Erythroblast (primary cell): ENCODE results near the gene ERN1.
A peak's percentile ranks its signal among the peaks of the same experiment; 100 is the strongest.

Experiments used
- DNase-seq, 2 experiments: peaks; one replicate each; lab custom pipeline; 2025; lab: John Stamatoyannopoulos, UW
- GATA1 ChIP-seq: IDR thresholded peaks from 2 replicates; pipeline ENCODE4 v1.6.1; 2011; ENCODE audit warnings: low read depth, mild to moderate bottlenecking, control low read depth, low read length, moderate library complexity
- POLR2A ChIP-seq: IDR thresholded peaks from 2 replicates; pipeline ENCODE4 v1.6.1; 2011; ENCODE audit warnings: mild to moderate bottlenecking, low read length

Gene ERN1

DNA sequence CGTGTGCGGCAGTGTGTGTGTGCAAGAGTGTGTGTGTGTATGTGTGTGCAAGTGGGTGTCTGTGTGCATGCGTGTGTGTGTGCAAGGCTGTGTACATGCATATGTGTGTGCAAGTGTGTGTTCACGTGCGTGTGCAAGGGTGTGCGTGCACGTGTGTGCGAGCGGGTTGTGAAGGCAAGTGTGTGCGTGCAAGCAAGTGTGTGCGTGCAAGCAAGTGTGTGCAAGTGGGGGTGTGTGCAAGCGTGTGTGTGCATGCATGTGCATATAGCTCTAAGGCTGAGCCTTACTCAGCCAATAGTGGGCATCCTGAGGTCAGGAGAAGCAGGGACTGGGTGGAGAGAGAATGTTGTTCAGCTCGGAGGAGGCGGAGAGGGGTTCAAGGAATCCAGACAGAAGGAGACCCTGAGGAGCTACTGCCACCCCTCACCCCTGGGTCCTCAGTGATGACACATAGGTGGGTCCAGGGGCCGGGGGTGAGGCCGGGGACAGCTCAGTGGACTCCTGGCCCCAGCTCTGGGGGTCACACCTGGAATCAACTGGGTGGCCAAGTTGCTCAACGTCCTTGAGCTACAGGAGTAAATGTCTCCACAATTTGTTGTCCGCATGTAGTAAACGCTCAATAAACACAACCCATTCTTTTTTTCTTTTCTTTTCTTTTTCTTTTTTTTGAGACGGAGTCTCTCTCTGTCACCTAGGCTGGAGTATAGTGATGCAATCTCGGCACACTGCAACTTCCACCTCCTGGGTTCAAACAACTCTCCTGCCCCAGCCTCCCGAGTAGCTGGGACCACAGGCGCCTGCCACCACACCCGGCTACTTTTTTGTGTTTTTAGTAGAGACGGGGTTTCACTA, 130.0 kb downstream of the ERN1 start:
- no peak for TF ChIP-seq GATA1
- no peak for TF ChIP-seq POLR2A
- no peak for DNase-seq

DNA sequence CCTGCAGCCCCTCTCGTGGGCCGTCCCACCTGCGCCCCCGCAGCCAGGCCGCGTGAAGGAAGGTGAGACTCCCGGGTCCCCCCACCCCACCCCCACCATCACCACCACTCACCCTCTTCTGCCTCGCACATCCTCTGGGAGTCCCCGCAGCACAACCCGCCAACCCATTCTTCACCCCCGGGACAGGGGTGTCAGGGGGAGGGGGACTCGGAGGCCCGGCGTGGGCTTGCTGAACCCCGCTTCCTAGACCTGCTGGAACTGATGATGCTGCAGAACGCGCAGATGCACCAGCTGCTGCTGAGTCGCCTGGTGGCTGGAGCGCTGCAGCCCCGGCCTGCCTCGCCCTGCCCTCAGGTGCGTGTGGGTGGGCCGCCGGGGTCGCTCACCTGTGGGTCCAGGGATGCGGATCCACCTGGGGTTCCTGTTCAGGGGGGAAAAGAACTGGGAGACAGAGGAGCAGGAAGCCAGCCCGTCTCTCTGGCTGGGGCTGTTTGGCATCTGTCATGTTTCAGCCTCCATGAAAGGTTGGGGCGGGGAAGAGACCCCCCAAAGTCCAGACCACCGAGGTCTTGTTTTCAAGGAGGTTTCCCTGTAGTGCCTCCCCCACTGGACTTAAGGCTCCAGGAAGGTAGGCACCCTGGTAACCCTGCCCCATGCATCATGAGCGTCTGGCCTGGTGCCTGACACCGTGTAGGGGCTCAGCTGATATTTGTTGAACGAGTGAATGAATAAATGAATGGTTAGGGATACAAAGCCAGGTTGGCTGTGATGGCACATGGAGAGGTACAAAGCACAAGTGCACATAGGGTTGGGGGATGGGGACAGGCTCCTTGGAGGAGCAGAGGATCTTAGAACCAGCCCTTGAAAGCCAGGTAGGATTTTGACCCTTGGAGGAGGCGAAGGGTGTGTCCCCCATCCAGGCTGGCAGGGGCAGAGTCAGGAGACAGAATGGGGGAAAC, 130.9 kb downstream of the ERN1 start:
- TF ChIP-seq GATA1 = no peak
- no peak for TF ChIP-seq POLR2A
- no peak for DNase-seq

DNA sequence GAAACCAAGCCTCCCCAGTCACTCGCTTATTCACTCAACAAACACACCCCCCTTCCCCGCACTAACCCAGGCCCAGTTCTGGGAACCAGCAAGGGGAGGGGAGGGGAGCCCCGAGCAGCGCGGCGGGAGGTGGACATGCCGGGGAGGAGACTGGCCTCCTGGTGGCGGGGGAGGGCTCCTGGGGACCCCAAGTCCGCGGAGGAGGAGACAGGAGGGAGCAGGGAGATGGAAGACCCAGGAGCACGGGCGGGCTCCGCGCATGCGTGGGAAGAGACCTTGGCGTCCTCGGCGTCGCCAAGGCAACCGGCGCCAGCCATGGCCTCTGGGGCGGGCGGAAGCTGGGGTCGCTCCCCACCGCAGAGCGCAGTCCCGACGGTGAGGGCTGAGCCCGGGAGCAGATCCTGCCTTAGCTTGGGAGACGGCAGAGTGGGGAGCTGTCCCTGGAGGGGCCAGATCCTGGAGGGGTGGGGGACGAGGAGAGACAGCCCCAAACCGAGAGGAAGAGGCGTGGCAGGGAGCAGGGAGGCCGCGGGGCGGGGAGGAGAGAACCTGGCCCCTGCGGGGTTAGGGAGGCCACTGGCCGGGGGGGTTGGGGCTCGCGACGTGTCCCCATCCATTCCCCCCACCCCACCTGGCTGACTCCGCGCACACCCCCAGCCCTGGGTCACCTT, 131.8 kb downstream of the ERN1 start, which contains the start of gene PRR29:
Gene PRR29 (plus strand): TSS at position 302 of the 671 bp plus-strand sequence. CDS start 14 bp downstream, at position 316.
- DNase-seq = peak; percentile 59 to 75
- TF ChIP-seq GATA1 = no peak
- TF ChIP-seq POLR2A = no peak

DNA sequence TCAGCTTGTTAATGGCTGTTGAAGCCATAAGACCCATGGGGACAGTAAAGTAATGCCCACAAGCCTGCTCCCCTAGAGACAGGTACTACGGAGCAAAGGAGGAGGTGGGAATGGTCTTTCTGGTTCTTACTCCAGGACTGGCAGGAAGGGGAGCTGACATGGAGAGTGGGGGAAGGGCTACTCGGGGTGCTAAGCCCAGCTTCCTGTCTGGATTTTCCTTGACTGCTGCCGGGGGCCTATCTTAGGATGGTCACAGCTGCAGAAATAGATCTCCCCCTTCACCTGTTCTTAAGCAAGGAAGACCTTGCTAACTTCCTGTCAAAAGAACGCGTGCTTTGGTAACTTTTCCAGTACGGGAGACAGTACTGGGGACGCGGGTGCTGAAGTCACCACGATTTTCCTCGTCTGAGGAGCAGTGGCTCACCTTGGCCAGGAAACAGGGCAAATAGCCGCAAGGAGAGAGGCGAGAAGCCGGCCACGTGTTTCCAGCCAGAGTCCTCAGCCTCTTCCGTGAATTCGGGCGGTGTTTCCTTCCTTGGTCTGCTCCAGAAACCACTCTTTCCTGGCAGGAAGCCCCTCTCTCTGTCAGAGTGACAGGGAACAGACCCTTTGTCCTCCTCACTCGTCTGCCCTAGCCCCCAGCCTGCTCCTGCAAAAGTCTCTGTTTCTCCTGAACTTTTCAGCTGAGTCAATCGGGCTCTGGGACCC, 132.4 kb downstream of the ERN1 start:
- no peak for DNase-seq
- TF ChIP-seq GATA1 (no peak), POLR2A (no peak)

DNA sequence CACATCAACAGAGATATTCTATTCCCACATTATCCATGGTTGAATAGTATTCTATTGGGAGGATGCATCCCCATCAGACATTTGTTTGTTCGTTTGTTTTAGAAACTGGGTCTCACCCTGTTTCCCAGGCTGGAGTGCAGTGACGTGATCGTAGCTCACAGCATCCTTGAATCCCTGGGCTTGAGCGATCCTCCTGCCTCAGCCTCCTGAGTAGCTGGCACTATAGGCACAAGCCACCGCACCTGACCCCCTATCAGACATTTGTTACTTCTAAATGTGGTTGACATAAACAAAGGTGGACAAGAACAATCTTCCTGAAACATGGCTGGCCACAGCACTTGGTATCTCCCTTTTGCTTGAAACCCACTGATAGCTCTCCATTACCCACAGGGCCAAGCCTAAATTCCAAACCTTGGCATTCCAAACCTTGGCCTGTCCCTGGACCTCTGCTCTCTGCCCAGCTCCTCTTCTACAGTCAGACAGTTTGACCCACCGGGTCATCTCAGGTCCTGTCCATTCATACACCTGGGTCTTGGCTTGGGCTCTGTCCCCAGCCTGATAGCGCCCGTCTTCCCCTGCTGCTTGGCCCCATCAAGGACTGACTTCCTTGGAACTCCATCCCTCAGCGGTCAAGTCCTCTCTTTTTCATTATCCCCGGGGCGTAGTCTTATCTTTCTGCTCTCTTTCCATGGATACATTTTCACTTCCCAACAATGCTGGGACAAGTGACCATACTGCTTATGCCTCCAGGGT, 133.3 kb downstream of the ERN1 start:
- no peak for DNase-seq
- TF ChIP-seq POLR2A (no peak), GATA1 (no peak)

DNA sequence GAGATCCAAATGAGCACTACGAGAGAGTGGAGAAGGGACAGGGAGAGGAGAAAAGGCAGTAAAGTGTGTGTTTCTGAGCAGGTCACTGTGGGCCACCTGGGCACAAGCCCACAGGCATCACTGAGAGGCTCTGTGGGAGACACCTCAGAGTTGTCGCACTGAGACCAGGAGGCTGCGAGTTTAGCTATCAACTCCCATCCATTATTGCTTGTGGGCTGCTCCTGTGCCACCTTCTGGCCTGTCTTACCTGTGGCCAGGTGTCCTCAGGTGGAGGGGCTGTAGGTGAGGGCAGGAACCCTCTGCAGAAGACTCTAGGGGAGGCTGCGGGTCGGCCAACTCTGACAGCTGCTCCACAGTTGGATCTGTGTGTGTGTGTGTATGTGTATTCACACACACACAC, 134.3 kb downstream of the ERN1 start:
- TF ChIP-seq GATA1 (no peak), POLR2A (no peak)
- no peak for DNase-seq

DNA sequence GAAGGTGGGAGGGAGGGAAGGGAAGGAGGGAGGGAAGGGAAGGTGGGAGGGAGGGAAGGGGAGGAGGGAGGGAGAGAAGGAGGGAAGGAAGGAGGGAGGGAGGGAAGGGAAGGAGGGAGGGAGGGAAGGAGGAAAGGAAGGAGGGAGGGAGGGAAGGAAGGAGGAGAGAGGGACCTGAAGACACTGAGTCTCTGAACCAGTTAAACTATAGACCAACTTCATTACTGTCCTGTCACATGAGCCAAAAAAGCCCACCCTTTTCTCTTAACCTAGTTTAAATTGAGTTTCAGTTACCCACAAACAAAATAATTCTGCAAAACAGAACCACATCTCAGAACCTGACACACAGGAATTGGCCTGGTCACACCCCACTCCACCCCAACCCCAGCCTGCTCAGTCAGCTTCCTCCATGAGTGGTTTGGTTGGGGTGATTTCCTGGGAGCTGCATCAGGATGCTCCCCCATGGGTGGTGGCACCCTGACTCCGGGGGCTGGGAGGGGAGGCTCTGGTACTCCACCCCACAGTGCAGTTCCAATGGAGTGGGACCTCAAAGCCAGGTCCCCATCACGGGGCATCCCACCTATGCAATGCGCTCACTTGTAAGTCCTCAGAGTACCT, 136.5 kb downstream of the ERN1 start:
- no peak for DNase-seq
- no peak for TF ChIP-seq GATA1
- TF ChIP-seq POLR2A = no peak

DNA sequence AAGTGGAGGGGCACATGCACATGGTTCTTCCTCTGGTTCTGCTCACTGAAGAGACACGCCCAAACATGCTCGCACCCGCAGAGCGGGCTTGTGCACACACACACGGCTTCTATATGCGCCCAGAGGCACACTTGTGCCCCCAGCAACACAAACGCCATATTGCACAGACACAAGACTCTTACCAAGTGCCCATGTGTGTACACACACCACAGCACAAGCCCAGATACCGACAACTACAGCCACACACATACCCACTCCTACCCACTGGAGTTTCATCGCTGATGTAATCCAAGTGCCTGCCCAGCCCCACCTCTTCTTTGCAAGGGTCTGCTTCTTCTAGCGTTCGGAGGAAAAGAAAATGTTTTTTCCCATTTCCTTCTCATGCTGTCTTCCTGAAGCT, 138.3 kb downstream of the ERN1 start:
- TF ChIP-seq POLR2A (no peak), GATA1 (no peak)
- no peak for DNase-seq

DNA sequence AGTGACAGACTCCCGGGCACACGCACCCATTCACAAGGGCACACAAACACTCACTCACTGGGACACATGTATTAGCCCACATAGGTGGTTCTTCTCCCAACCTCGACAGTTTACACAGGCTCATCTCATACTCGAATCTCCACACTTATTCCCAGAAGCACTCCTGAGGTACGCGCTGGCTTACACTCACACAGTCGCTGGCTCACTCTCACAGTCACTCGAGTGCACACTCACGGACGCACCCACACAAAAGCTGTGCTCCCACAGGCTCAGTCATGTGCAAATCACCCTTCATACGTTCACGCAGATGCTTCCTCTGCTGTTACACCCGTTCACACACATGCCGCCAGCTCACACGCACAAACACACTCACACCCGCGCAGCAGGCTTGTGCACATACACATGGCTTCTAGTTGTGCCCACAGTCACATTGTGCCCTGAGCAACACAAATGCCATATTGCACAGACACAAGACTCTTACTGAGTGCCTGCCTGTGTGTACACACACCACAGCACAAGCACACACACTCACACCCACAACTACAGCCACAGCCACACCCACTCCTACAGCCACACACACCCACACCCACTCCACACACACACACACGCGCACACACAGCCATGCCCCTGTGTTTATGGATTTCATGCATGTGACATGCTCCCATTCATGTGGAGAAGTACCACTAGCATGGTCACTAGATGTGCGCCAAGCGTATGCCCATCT, 140.2 kb downstream of the ERN1 start:
- DNase-seq = no peak
- TF ChIP-seq GATA1 (no peak), POLR2A (no peak)
